GM12891 (cell line): ENCODE data around the gene UBE2Q2.
"Not testable (repeated sequence)": the region's sequence is repeated elsewhere in the genome, so short reads cannot be mapped to it uniquely, and the experiment has no call there.

Experiments used
- DNase-seq: peaks from one replicate; pipeline ENCODE4 v3.0.0; 2011; ENCODE audit warnings: low spot score; ENCODE audit not compliant: insufficient read length
- FAIRE-seq: peaks from 2 replicates; lab custom pipeline; 2011; peaks lifted over from hg19 to GRCh38; lab: Jason Lieb, UNC
- PAX5 ChIP-seq: IDR thresholded peaks from 2 replicates; pipeline ENCODE4 v1.6.1; 2011; ENCODE audit warnings: low read length, moderate library complexity, mild to moderate bottlenecking; ENCODE audit not compliant: insufficient read depth, severe bottlenecking
- POLR2A ChIP-seq: IDR thresholded peaks from 2 replicates; pipeline ENCODE4 v1.6.1; 2011; ENCODE audit warnings: low read depth, low read length, control low read depth
- POLR2AphosphoS5 ChIP-seq: IDR thresholded peaks from 2 replicates; pipeline ENCODE4 v1.6.1; 2011; ENCODE audit warnings: low read depth, low read length, control low read depth
- POU2F2 ChIP-seq: IDR thresholded peaks from 2 replicates; pipeline ENCODE4 v1.6.1; 2011; ENCODE audit warnings: low read depth, mild to moderate bottlenecking, control low read depth, low read length, moderate library complexity
- SPI1 ChIP-seq: IDR thresholded peaks from 2 replicates; pipeline ENCODE4 v1.6.1; 2011; ENCODE audit warnings: low read depth, low read length, control low read depth
- TAF1 ChIP-seq: IDR thresholded peaks from 2 replicates; pipeline ENCODE4 v1.6.1; 2011; ENCODE audit warnings: low read depth, low read length, control low read depth

UBE2Q2 gene

GRCh38 chr15:75895731-75896130, 52.5 kb downstream of the UBE2Q2 start:
- DNase-seq: no peak
- no peak for FAIRE-seq

GRCh38 chr15:75900577-75900976, 57.3 kb downstream of the UBE2Q2 start:
- DNase-seq: no peak
- FAIRE-seq: no peak
- no peak for TF ChIP-seq POU2F2
- TF ChIP-seq POLR2A: no peak
- no peak for TF ChIP-seq PAX5
- no peak for TF ChIP-seq TAF1
- TF ChIP-seq POLR2AphosphoS5: no peak
- TF ChIP-seq SPI1: no peak

More at GRCh38 chr15:75895731-75896130, 52.5 kb downstream of the UBE2Q2 start:
- TF ChIP-seq SPI1 (no peak), POU2F2 (no peak), POLR2AphosphoS5 (no peak), PAX5 (no peak), POLR2A (no peak), TAF1 (no peak)

- DNase-seq (no peak), FAIRE-seq (no peak)
- TF ChIP-seq POLR2A: no peak
- TF ChIP-seq PAX5: no peak
- no peak for TF ChIP-seq TAF1
- no peak for TF ChIP-seq POU2F2
- TF ChIP-seq SPI1: no peak
- no peak for TF ChIP-seq POLR2AphosphoS5
Measured at GRCh38 chr15:75902129-75902557, 58.9 kb downstream of the UBE2Q2 start.

- peak; percentile 71 for DNase-seq
- peak; percentile 93 for TF ChIP-seq POLR2A
- TF ChIP-seq POU2F2: peak; percentile 75
- peak; percentile 82; the same call in 1 of the 2 replicates for TF ChIP-seq TAF1
- TF ChIP-seq PAX5: peak; percentile 61
- TF ChIP-seq SPI1: no peak
- TF ChIP-seq POLR2AphosphoS5: peak; percentile 86
- FAIRE-seq: peak; percentile 99
Measured at GRCh38 chr15:75903331-75904239, 60.3 kb downstream of the UBE2Q2 start, which contains the start of gene FBXO22. Gene FBXO22, plus strand, starts transcription at chr15:75903878. Its CDS starts 86 bp downstream, at chr15:75903964.

- no peak for TF ChIP-seq POLR2AphosphoS5
- no peak for TF ChIP-seq TAF1
- no peak for TF ChIP-seq POU2F2
- TF ChIP-seq POLR2A: no peak
- TF ChIP-seq SPI1: no peak
- TF ChIP-seq PAX5: no peak
- FAIRE-seq: no peak
- DNase-seq: no peak
Measured at GRCh38 chr15:75905231-75905630, 62.0 kb downstream of the UBE2Q2 start.

GRCh38 chr15:75910355-75910754, 67.1 kb downstream of the UBE2Q2 start:
- not testable (repeated sequence) for FAIRE-seq

GRCh38 chr15:75916978-75917377, 73.7 kb downstream of the UBE2Q2 start:
- DNase-seq (no peak), FAIRE-seq (no peak)
- TF ChIP-seq POU2F2 (no peak), PAX5 (no peak), TAF1 (no peak), POLR2A (no peak), POLR2AphosphoS5 (no peak), SPI1 (no peak)

More at GRCh38 chr15:75910355-75910754, 67.1 kb downstream of the UBE2Q2 start:
- DNase-seq: not testable (repeated sequence)

- FAIRE-seq (no peak), DNase-seq (no peak)
- no peak for TF ChIP-seq SPI1
- no peak for TF ChIP-seq PAX5
- TF ChIP-seq POLR2AphosphoS5: no peak
- no peak for TF ChIP-seq TAF1
- no peak for TF ChIP-seq POLR2A
- no peak for TF ChIP-seq POU2F2
Measured at GRCh38 chr15:75918135-75918534, 74.9 kb downstream of the UBE2Q2 start.

GRCh38 chr15:75920079-75920478, 76.8 kb downstream of the UBE2Q2 start:
- peak; percentile 40 for FAIRE-seq
- TF ChIP-seq PAX5 (no peak), POLR2AphosphoS5 (no peak)
- DNase-seq: no peak

- no peak for TF ChIP-seq POLR2A
- no peak for TF ChIP-seq TAF1
- TF ChIP-seq POLR2AphosphoS5: no peak
- no peak for TF ChIP-seq SPI1
- TF ChIP-seq POU2F2: no peak
- TF ChIP-seq PAX5: no peak
- peak; percentile 62 for FAIRE-seq
- DNase-seq: no peak
Measured at GRCh38 chr15:75921732-75922703, 78.8 kb downstream of the UBE2Q2 start.
